Epithelial cell of esophagus (primary cell): ENCODE measurements around the gene TRIM16.
"Not testable (repeated sequence)": the region's sequence is repeated elsewhere in the genome, so short reads cannot be mapped to it uniquely, and the experiment has no call there.

ENCODE experiments used
- DNase-seq: peaks from one replicate; pipeline ENCODE4 v3.0.0; 2010; ENCODE audit warnings: low read depth
- H3K4me3 ChIP-seq: 2 replicates; pipeline ENCODE4 v1.5.1; 2011; ENCODE audit warnings: mild to moderate bottlenecking, low read length, control low read depth
- CTCF ChIP-seq: IDR thresholded peaks from 2 replicates; pipeline ENCODE4 v1.5.1; 2011; ENCODE audit warnings: low read depth, mild to moderate bottlenecking, low read length, control low read depth, inconsistent platforms; ENCODE audit not compliant: insufficient read depth; ENCODE audit errors: missing control alignments

The TRIM16 gene

GRCh38 chr17:15648386-15648785 is 35.7 kb downstream of the TRIM16 start:
- no peak for TF ChIP-seq CTCF
- peak overlapping the region; percentile 76 for H3K4me3 ChIP-seq

GRCh38 chr17:15645942-15646312 is 38.2 kb downstream of the TRIM16 start:
- not testable (repeated sequence) for H3K4me3 ChIP-seq
- peak; percentile 78 for DNase-seq

More at GRCh38 chr17:15648386-15648785, 35.7 kb downstream of the TRIM16 start:
- DNase-seq = no peak

GRCh38 chr17:15645099-15645941 is 38.8 kb downstream of the TRIM16 start:
- peak; percentile 42 for DNase-seq
- H3K4me3 ChIP-seq = not testable (repeated sequence)

GRCh38 chr17:15642505-15643251 is 41.4 kb downstream of the TRIM16 start:
- not testable (repeated sequence) for H3K4me3 ChIP-seq, DNase-seq

- not testable (repeated sequence) for H3K4me3 ChIP-seq, DNase-seq
These were observed 42.1 kb downstream of the TRIM16 start for GRCh38 chr17:15642014-15642413.

- not testable (repeated sequence) for DNase-seq, H3K4me3 ChIP-seq
These were observed 53.1 kb downstream of the TRIM16 start for GRCh38 chr17:15630930-15631453.

- DNase-seq, H3K4me3 ChIP-seq: not testable (repeated sequence)
These were observed 54.1 kb downstream of the TRIM16 start for GRCh38 chr17:15629991-15630390.

GRCh38 chr17:15623661-15624209 is 60.4 kb downstream of the TRIM16 start:
- DNase-seq, H3K4me3 ChIP-seq: not testable (repeated sequence)

GRCh38 chr17:15623255-15623654 is 60.9 kb downstream of the TRIM16 start:
- H3K4me3 ChIP-seq, DNase-seq: not testable (repeated sequence)

GRCh38 chr17:15622124-15622523 is 62.0 kb downstream of the TRIM16 start:
- not testable (repeated sequence) for DNase-seq, H3K4me3 ChIP-seq

GRCh38 chr17:15619331-15620058 is 64.6 kb downstream of the TRIM16 start, which contains the start of gene FBXW10B:
Gene FBXW10B (minus strand): TSS chr17:15619704. CDS start chr17:15619512, 192 bp downstream.
- not testable (repeated sequence) for DNase-seq, H3K4me3 ChIP-seq

GRCh38 chr17:15616828-15617227 is 67.3 kb downstream of the TRIM16 start:
- not testable (repeated sequence) for DNase-seq, H3K4me3 ChIP-seq

- not testable (repeated sequence) for DNase-seq, H3K4me3 ChIP-seq
These were observed 68.3 kb downstream of the TRIM16 start for GRCh38 chr17:15615850-15616249.

GRCh38 chr17:15613111-15613510 is 71.0 kb downstream of the TRIM16 start:
- not testable (repeated sequence) for H3K4me3 ChIP-seq, DNase-seq

- DNase-seq, H3K4me3 ChIP-seq: not testable (repeated sequence)
These were observed 91.2 kb downstream of the TRIM16 start for GRCh38 chr17:15592960-15593359.

- not testable (repeated sequence) for H3K4me3 ChIP-seq, DNase-seq
These were observed 92.1 kb downstream of the TRIM16 start for GRCh38 chr17:15591986-15592385.

GRCh38 chr17:15590844-15591243 is 93.3 kb downstream of the TRIM16 start:
- DNase-seq, H3K4me3 ChIP-seq: not testable (repeated sequence)
